ENCODE data around the gene SH3RF2.

The SH3RF2 gene

GRCh38 chr5:145906401-145906800 is 30.0 kb upstream of the SH3RF2 start:
- Histone ChIP-seq H3K4me1 (ENCODE audit: control insufficient read depth in 5 of 5, insufficient read depth in 5 of 5, low read length in 5 of 5) (peaks cover 0 to 4% (median 0%) of the 10 kb centered on the region in 5 donors), H3K27ac (ENCODE audit: low read depth, low read length) (no peak overlapping the region), H3K9ac (ENCODE audit: low read length in 5 of 5) (no peak overlapping the region), H3K4me3 (ENCODE audit: low read depth in 1 of 5, low read length in 5 of 5) (no peak overlapping the region), H3K27me3 (ENCODE audit: control insufficient read depth in 5 of 5, insufficient read depth in 4 of 5, low read length in 5 of 5) (no peaks in the 10 kb centered on the region), H3K9me3 (ENCODE audit: control insufficient read depth in 5 of 5, low read length in 5 of 5) (no peaks in the 10 kb centered on the region), H3K36me3 (ENCODE audit: control insufficient read depth in 5 of 5, insufficient read depth in 5 of 5, low read length in 5 of 5) (no peaks in the 10 kb centered on the region)

GRCh38 chr5:145908206-145908960 is 28.0 kb upstream of the SH3RF2 start:
- Histone ChIP-seq H3K36me3 (ENCODE audit: control insufficient read depth in 5 of 5, insufficient read depth in 5 of 5, low read length in 5 of 5) (no peaks in the 10 kb centered on the region), H3K27ac (ENCODE audit: low read depth, low read length) (no peak overlapping the region), H3K4me3 (ENCODE audit: low read depth in 1 of 5, low read length in 5 of 5) (no peak overlapping the region)

GRCh38 chr5:145911164-145911563 is 25.2 kb upstream of the SH3RF2 start:
- H3K27ac ChIP-seq (ENCODE audit: low read depth, low read length), result no peak overlapping the region
- no peak overlapping the region for H3K4me3 ChIP-seq (ENCODE audit: low read depth in 1 of 5, low read length in 5 of 5)
- H3K9me3 ChIP-seq (ENCODE audit: control insufficient read depth in 5 of 5, low read length in 5 of 5), result no peaks in the 10 kb centered on the region
- H3K4me1 ChIP-seq (ENCODE audit: control insufficient read depth in 5 of 5, insufficient read depth in 5 of 5, low read length in 5 of 5), result peaks cover 0 to 4% (median 0%) of the 10 kb centered on the region in 5 donors
- no peak overlapping the region for H3K9ac ChIP-seq (ENCODE audit: low read length in 5 of 5)
- no peaks in the 10 kb centered on the region for H3K36me3 ChIP-seq (ENCODE audit: control insufficient read depth in 5 of 5, insufficient read depth in 5 of 5, low read length in 5 of 5)
- H3K27me3 ChIP-seq (ENCODE audit: control insufficient read depth in 5 of 5, insufficient read depth in 4 of 5, low read length in 5 of 5), result peaks cover 0 to 4% (median 0%) of the 10 kb centered on the region in 5 donors

More at GRCh38 chr5:145908206-145908960, 28.0 kb upstream of the SH3RF2 start:
- peaks cover 0 to 4% (median 0%) of the 10 kb centered on the region in 5 donors for H3K27me3 ChIP-seq (ENCODE audit: control insufficient read depth in 5 of 5, insufficient read depth in 4 of 5, low read length in 5 of 5)
- peaks cover 0 to 4% (median 0%) of the 10 kb centered on the region in 5 donors for H3K4me1 ChIP-seq (ENCODE audit: control insufficient read depth in 5 of 5, insufficient read depth in 5 of 5, low read length in 5 of 5)
- no peaks in the 10 kb centered on the region for H3K9me3 ChIP-seq (ENCODE audit: control insufficient read depth in 5 of 5, low read length in 5 of 5)
- H3K9ac ChIP-seq (ENCODE audit: low read length in 5 of 5), result no peak overlapping the region

DNA sequence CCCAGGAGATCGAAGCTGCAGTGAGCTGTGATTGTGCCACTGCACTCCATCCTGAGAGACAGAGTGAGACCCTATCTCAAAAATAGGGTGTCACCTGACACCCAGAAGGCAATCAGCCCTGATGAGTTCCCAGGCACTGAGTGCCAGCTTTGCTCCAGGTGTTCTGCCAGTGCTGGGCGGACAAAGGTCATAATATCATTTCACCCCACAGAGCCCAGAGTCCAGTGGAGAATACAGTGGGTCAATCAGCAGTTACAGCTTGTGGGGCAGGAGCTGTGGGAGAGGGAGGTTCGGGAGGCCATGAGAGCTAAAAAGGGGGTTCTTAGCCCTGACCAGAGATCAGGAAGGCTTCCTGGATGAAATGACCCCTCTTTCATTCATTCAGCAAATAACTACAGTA is 24.4 kb upstream of the SH3RF2 start:
- H3K4me1 ChIP-seq (ENCODE audit: control insufficient read depth in 5 of 5, insufficient read depth in 5 of 5, low read length in 5 of 5), result peaks cover 0 to 4% (median 0%) of the 10 kb centered on the region in 5 donors
- no peak overlapping the region for H3K4me3 ChIP-seq (ENCODE audit: low read depth in 1 of 5, low read length in 5 of 5)
- H3K36me3 ChIP-seq (ENCODE audit: control insufficient read depth in 5 of 5, insufficient read depth in 5 of 5, low read length in 5 of 5), result no peaks in the 10 kb centered on the region
- peaks cover 0 to 4% (median 0%) of the 10 kb centered on the region in 5 donors for H3K27me3 ChIP-seq (ENCODE audit: control insufficient read depth in 5 of 5, insufficient read depth in 4 of 5, low read length in 5 of 5)
- no peaks in the 10 kb centered on the region for H3K9me3 ChIP-seq (ENCODE audit: control insufficient read depth in 5 of 5, low read length in 5 of 5)
- H3K9ac ChIP-seq (ENCODE audit: low read length in 5 of 5), result no peak overlapping the region
- H3K27ac ChIP-seq (ENCODE audit: low read depth, low read length), result no peak overlapping the region

DNA sequence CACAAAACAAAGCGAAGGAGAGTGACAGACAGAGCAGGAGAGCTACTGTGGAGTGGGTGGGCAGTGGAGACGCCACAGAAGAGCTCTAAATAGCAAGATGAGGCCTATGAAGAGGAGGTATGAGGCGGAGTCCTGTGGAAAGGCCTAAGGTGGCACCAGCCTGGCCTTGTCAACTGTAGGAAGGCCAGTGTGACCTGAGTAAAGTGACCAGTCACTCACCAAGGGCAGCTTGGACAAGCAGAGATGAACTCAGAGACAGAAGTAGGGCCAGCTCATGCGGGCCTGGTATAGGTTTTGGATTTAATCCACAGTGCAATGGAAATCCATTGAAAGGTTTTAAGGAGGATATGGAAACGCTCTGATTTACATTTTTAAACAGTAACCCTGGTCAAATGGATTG is 23.8 kb upstream of the SH3RF2 start:
- Histone ChIP-seq H3K9me3 (ENCODE audit: control insufficient read depth in 5 of 5, low read length in 5 of 5) (no peaks in the 10 kb centered on the region), H3K4me1 (ENCODE audit: control insufficient read depth in 5 of 5, insufficient read depth in 5 of 5, low read length in 5 of 5) (peaks cover 0 to 4% (median 0%) of the 10 kb centered on the region in 5 donors), H3K27ac (ENCODE audit: low read depth, low read length) (no peak overlapping the region), H3K4me3 (ENCODE audit: low read depth in 1 of 5, low read length in 5 of 5) (no peak overlapping the region), H3K36me3 (ENCODE audit: control insufficient read depth in 5 of 5, insufficient read depth in 5 of 5, low read length in 5 of 5) (no peaks in the 10 kb centered on the region), H3K9ac (ENCODE audit: low read length in 5 of 5) (no peak overlapping the region), H3K27me3 (ENCODE audit: control insufficient read depth in 5 of 5, insufficient read depth in 4 of 5, low read length in 5 of 5) (peaks cover 0 to 4% (median 0%) of the 10 kb centered on the region in 5 donors)

- H3K9me3 ChIP-seq (ENCODE audit: control insufficient read depth in 5 of 5, low read length in 5 of 5), result no peaks in the 10 kb centered on the region
- H3K27me3 ChIP-seq (ENCODE audit: control insufficient read depth in 5 of 5, insufficient read depth in 4 of 5, low read length in 5 of 5), result peaks cover 0 to 4% (median 0%) of the 10 kb centered on the region in 5 donors
- H3K4me3 ChIP-seq (ENCODE audit: low read depth in 1 of 5, low read length in 5 of 5), result no peak overlapping the region
- no peak overlapping the region for H3K9ac ChIP-seq (ENCODE audit: low read length in 5 of 5)
- H3K4me1 ChIP-seq (ENCODE audit: control insufficient read depth in 5 of 5, insufficient read depth in 5 of 5, low read length in 5 of 5), result peaks cover 0 to 1% (median 0%) of the 10 kb centered on the region in 5 donors
- H3K27ac ChIP-seq (ENCODE audit: low read depth, low read length), result no peak overlapping the region
- no peaks in the 10 kb centered on the region for H3K36me3 ChIP-seq (ENCODE audit: control insufficient read depth in 5 of 5, insufficient read depth in 5 of 5, low read length in 5 of 5)
Observed at GRCh38 chr5:145913701-145914100, 22.7 kb upstream of the SH3RF2 start.

GRCh38 chr5:145915970-145916638 is 20.3 kb upstream of the SH3RF2 start:
- Histone ChIP-seq H3K9ac (ENCODE audit: low read length in 5 of 5) (no peak overlapping the region), H3K27ac (ENCODE audit: low read depth, low read length) (no peak overlapping the region), H3K4me3 (ENCODE audit: low read depth in 1 of 5, low read length in 5 of 5) (no peak overlapping the region), H3K36me3 (ENCODE audit: control insufficient read depth in 5 of 5, insufficient read depth in 5 of 5, low read length in 5 of 5) (no peaks in the 10 kb centered on the region), H3K9me3 (ENCODE audit: control insufficient read depth in 5 of 5, low read length in 5 of 5) (no peaks in the 10 kb centered on the region), H3K4me1 (ENCODE audit: control insufficient read depth in 5 of 5, insufficient read depth in 5 of 5, low read length in 5 of 5) (no peaks in the 10 kb centered on the region), H3K27me3 (ENCODE audit: control insufficient read depth in 5 of 5, insufficient read depth in 4 of 5, low read length in 5 of 5) (peaks cover 0 to 4% (median 0%) of the 10 kb centered on the region in 5 donors)

- no peak overlapping the region for H3K4me3 ChIP-seq (ENCODE audit: low read depth in 1 of 5, low read length in 5 of 5)
- no peak overlapping the region for H3K27ac ChIP-seq (ENCODE audit: low read depth, low read length)
- no peaks in the 10 kb centered on the region for H3K9me3 ChIP-seq (ENCODE audit: control insufficient read depth in 5 of 5, low read length in 5 of 5)
- H3K9ac ChIP-seq (ENCODE audit: low read length in 5 of 5), result no peak overlapping the region
- H3K27me3 ChIP-seq (ENCODE audit: control insufficient read depth in 5 of 5, insufficient read depth in 4 of 5, low read length in 5 of 5), result peaks cover 0 to 3% (median 0%) of the 10 kb centered on the region in 5 donors
- H3K36me3 ChIP-seq (ENCODE audit: control insufficient read depth in 5 of 5, insufficient read depth in 5 of 5, low read length in 5 of 5), result no peaks in the 10 kb centered on the region
- peaks cover 0 to 3% (median 0%) of the 10 kb centered on the region in 5 donors for H3K4me1 ChIP-seq (ENCODE audit: control insufficient read depth in 5 of 5, insufficient read depth in 5 of 5, low read length in 5 of 5)
Observed at GRCh38 chr5:145917288-145917687, 19.1 kb upstream of the SH3RF2 start.

GRCh38 chr5:145918397-145918796 is 18.0 kb upstream of the SH3RF2 start:
- Histone ChIP-seq H3K4me1 (ENCODE audit: control insufficient read depth in 5 of 5, insufficient read depth in 5 of 5, low read length in 5 of 5) (peaks cover 0 to 3% (median 0%) of the 10 kb centered on the region in 5 donors), H3K4me3 (ENCODE audit: low read depth in 1 of 5, low read length in 5 of 5) (no peak overlapping the region), H3K9me3 (ENCODE audit: control insufficient read depth in 5 of 5, low read length in 5 of 5) (no peaks in the 10 kb centered on the region), H3K27ac (ENCODE audit: low read depth, low read length) (no peak overlapping the region), H3K27me3 (ENCODE audit: control insufficient read depth in 5 of 5, insufficient read depth in 4 of 5, low read length in 5 of 5) (no peaks in the 10 kb centered on the region), H3K9ac (ENCODE audit: low read length in 5 of 5) (no peak overlapping the region), H3K36me3 (ENCODE audit: control insufficient read depth in 5 of 5, insufficient read depth in 5 of 5, low read length in 5 of 5) (no peaks in the 10 kb centered on the region)

GRCh38 chr5:145919413-145919812 is 17.0 kb upstream of the SH3RF2 start:
- no peaks in the 10 kb centered on the region for H3K27me3 ChIP-seq (ENCODE audit: control insufficient read depth in 5 of 5, insufficient read depth in 4 of 5, low read length in 5 of 5)
- H3K27ac ChIP-seq (ENCODE audit: low read depth, low read length), result no peak overlapping the region
- peaks cover 0 to 3% (median 0%) of the 10 kb centered on the region in 5 donors for H3K4me1 ChIP-seq (ENCODE audit: control insufficient read depth in 5 of 5, insufficient read depth in 5 of 5, low read length in 5 of 5)
- no peak overlapping the region for H3K4me3 ChIP-seq (ENCODE audit: low read depth in 1 of 5, low read length in 5 of 5)
- H3K9me3 ChIP-seq (ENCODE audit: control insufficient read depth in 5 of 5, low read length in 5 of 5), result no peaks in the 10 kb centered on the region
- H3K9ac ChIP-seq (ENCODE audit: low read length in 5 of 5), result no peak overlapping the region
- H3K36me3 ChIP-seq (ENCODE audit: control insufficient read depth in 5 of 5, insufficient read depth in 5 of 5, low read length in 5 of 5), result no peaks in the 10 kb centered on the region

Data from subcutaneous abdominal adipose tissue (tissue), 5 donors.